Right atrium auricular region (tissue), 2 donors: ENCODE data around the gene IRAG1. TPM values are rescaled to one million over a fixed set of nuclear protein-coding genes. Genes with fewer than 3 reads are reported as not detected.

ENCODE experiments used
- DNase-seq: peaks from one replicate; pipeline ENCODE4 v3.0.0-alpha.2; 2019; ENCODE audit warnings: low spot score
- H3K27ac ChIP-seq, 2 donors: fragments of 200-600 bp; sonication (generic); 1 replicate in 1 of 2; 2 replicates in 1 of 2; pipeline ENCODE4 v1.5.1; 2016 to 2019
- H3K27me3 ChIP-seq, 2 donors: fragments of 200-600 bp; sonication (generic); one replicate each; pipeline versions ENCODE4 v1.5.1 to v1.6.0; 2017 to 2019
- H3K36me3 ChIP-seq: fragments of 200-600 bp; sonication (generic); one replicate; pipeline ENCODE4 v1.5.1; 2016
- H3K4me1 ChIP-seq, 2 donors: fragments of 200-600 bp; sonication (generic); one replicate each; pipeline versions ENCODE4 v1.5.1 to v1.6.0; 2017 to 2019
- H3K4me3 ChIP-seq, 2 donors: fragments of 200-600 bp; sonication (generic); 1 replicate in 1 of 2; 2 replicates in 1 of 2; pipeline ENCODE4 v1.5.1; 2017 to 2019; ENCODE audit warnings: mild to moderate bottlenecking in 1 of 2, moderate library complexity in 1 of 2
- H3K9me3 ChIP-seq, 2 donors: fragments of 200-600 bp; sonication (generic); one replicate each; pipeline ENCODE4 v1.5.1; 2019
- CTCF ChIP-seq, 2 donors: fragments of 200-600 bp; sonication (generic); IDR thresholded peaks; one replicate each; pipeline ENCODE4 v1.5.1; 2019; ENCODE audit warnings: antibody characterized with exemption in 2 of 2
- total RNA-seq, 2 donors: library from RNA; depleted of rRNA; stranded (reverse); fragments of >200 nt; gene quantifications; one replicate each; pipeline ENCODE4 v1.1.0, GENCODE V29; 2016

IRAG1 gene
- total RNA-seq, 2 donors from 2014 or later: 4.6 to 10.9 TPM

GRCh38 chr11:10646681-10647355 lies 46.7 kb downstream of the IRAG1 start:
- H3K4me1 ChIP-seq: peaks cover 0 to 11% of the 10 kb centered on the region in 2 donors
- H3K27me3 ChIP-seq: no peaks in the 10 kb centered on the region
- H3K36me3 ChIP-seq: no peaks in the 10 kb centered on the region
- DNase-seq: no peak
- no peak overlapping the region for H3K4me3 ChIP-seq
- H3K9me3 ChIP-seq: no peaks in the 10 kb centered on the region
- TF ChIP-seq CTCF (IDR thresholded peaks at IDR 0.05): no peak
- no peak overlapping the region for H3K27ac ChIP-seq

GRCh38 chr11:10646005-10646404 lies 47.5 kb downstream of the IRAG1 start:
- DNase-seq: no peak
- Histone ChIP-seq H3K4me3 (no peak overlapping the region), H3K9me3 (no peaks in the 10 kb centered on the region), H3K27me3 (no peaks in the 10 kb centered on the region), H3K36me3 (no peaks in the 10 kb centered on the region), H3K4me1 (peaks cover 0 to 11% of the 10 kb centered on the region in 2 donors), H3K27ac (no peak overlapping the region)
- no peak for TF ChIP-seq CTCF (IDR thresholded peaks at IDR 0.05)

- no peak overlapping the region for H3K4me3 ChIP-seq
- peaks cover 0 to 11% of the 10 kb centered on the region in 2 donors for H3K4me1 ChIP-seq
- no peak for TF ChIP-seq CTCF (IDR thresholded peaks at IDR 0.05)
- no peaks in the 10 kb centered on the region for H3K9me3 ChIP-seq
- H3K27me3 ChIP-seq: no peaks in the 10 kb centered on the region
- H3K27ac ChIP-seq: no peak overlapping the region
- no peaks in the 10 kb centered on the region for H3K36me3 ChIP-seq
- DNase-seq: no peak
Measured at GRCh38 chr11:10645212-10645795, 48.3 kb downstream of the IRAG1 start.

Other genes with a start within 250 kb of the IRAG1 start
- 1 to 10 TPM; 2.8 to 5.3 TPM for gene AMPD3, start 238.5 kb downstream of the IRAG1 start, total RNA-seq
- gene RNF141, start 152.6 kb downstream of the IRAG1 start, total RNA-seq: 10 to 100 TPM; 22.9 to 29.8 TPM
- gene LYVE1, start 125.1 kb downstream of the IRAG1 start, total RNA-seq: 10 to 100 TPM; 15.9 to 45.0 TPM
- gene CTR9, start 57.5 kb upstream of the IRAG1 start, total RNA-seq: 10 to 100 TPM; 17.0 to 18.6 TPM
- gene EIF4G2, start 115.2 kb upstream of the IRAG1 start, total RNA-seq: 100 to 1,000 TPM; 496 to 508 TPM
- 10 to 100 TPM; 22.4 to 28.3 TPM for gene ZBED5, start 164.3 kb upstream of the IRAG1 start, total RNA-seq